Natural killer cell (primary cell): Measurements from ENCODE around the gene IL17A. TPM values are rescaled to one million over a fixed set of nuclear protein-coding genes. Genes with fewer than 3 reads are reported as not detected.

Experiments used
- ATAC-seq, 3 donors: fragments of 150-1000 bp in 2 of 3; fragments of 200-7000 bp in 1 of 3; cut with Tn5 transposase; 1 replicate in 1 of 3; 2 replicates in 2 of 3; pipeline ENCODE4 v1.10.0; 2021; ENCODE audit warnings: mild to moderate bottlenecking in 2 of 3, moderate library complexity in 2 of 3
- DNase-seq, 2 donors: peaks; one replicate each; pipeline versions ENCODE4 v3.0.0 to v3.0.0-alpha.2; 2013 to 2021; ENCODE audit warnings: mixed read lengths in 1 of 2
- H3K27ac ChIP-seq: one replicate; pipeline ENCODE4 v1.5.1; 2013; ENCODE audit warnings: mild to moderate bottlenecking, low read length
- H3K27me3 ChIP-seq: one replicate; pipeline ENCODE4 v1.6.1; 2013; ENCODE audit warnings: low read length; ENCODE audit not compliant: control insufficient read depth, insufficient read depth
- H3K36me3 ChIP-seq: one replicate; pipeline ENCODE4 v1.6.1; 2013; ENCODE audit warnings: low read length; ENCODE audit not compliant: control insufficient read depth, insufficient read depth
- H3K4me1 ChIP-seq: one replicate; pipeline ENCODE4 v1.6.1; 2013; ENCODE audit warnings: low read length; ENCODE audit not compliant: control insufficient read depth, insufficient read depth
- H3K4me3 ChIP-seq: one replicate; pipeline ENCODE4 v1.5.1; 2013; ENCODE audit warnings: low read length
- H3K9me3 ChIP-seq: one replicate; pipeline ENCODE4 v1.6.1; 2013; ENCODE audit warnings: low read length; ENCODE audit not compliant: control insufficient read depth, insufficient read depth
- H3K27ac Mint-ChIP-seq, 2 donors: one replicate each; pipeline ENCODE4 v1.8.0; 2022; ENCODE audit warnings: mild to moderate bottlenecking in 2 of 2, mixed read lengths in 2 of 2, moderate library complexity in 1 of 2
- H3K27me3 Mint-ChIP-seq, 2 donors: one replicate each; pipeline ENCODE4 v1.8.0; 2022; ENCODE audit warnings: low read depth in 2 of 2, mixed read lengths in 2 of 2
- H3K36me3 Mint-ChIP-seq: one replicate; pipeline ENCODE4 v1.8.0; 2022; ENCODE audit warnings: mixed read lengths
- H3K4me1 Mint-ChIP-seq, 2 donors: one replicate each; pipeline ENCODE4 v1.8.0; 2022; ENCODE audit warnings: mixed read lengths in 2 of 2
- H3K4me3 Mint-ChIP-seq: one replicate; pipeline ENCODE4 v1.8.0; 2022; ENCODE audit warnings: mild to moderate bottlenecking, moderate library complexity, mixed read lengths
- H3K9me3 Mint-ChIP-seq, 2 donors: one replicate each; pipeline ENCODE4 v1.8.0; 2022; ENCODE audit warnings: mixed read lengths in 2 of 2
- CTCF ChIP-seq: fragments of 200-600 bp; IDR thresholded peaks from one replicate; pipeline ENCODE4 v1.8.0; 2022; ENCODE audit warnings: antibody characterized with exemption
- WGBS: methylation state at CpG from one replicate; pipeline ENCODE4 v1.1.7; 2013; ENCODE audit warnings: missing lambda C conversion rate; ENCODE audit not compliant: insufficient coverage; 5-methylcytosine and 5-hydroxymethylcytosine counted together
- intact Hi-C: fragments of 100-400 bp; cut with micrococcal nuclease; formaldehyde crosslinking; loops from one replicate; pipeline ENCODE4 v1.14.2; 2022
- total RNA-seq, 4 donors: library from RNA; stranded (reverse); fragments of 120-200 nt in 1 of 4; gene quantifications; one replicate each; pipeline versions ENCODE4 v1.2.3 to v1.2.4, GENCODE V29; 2013 to 2022

The IL17A gene
- total RNA-seq, 3 donors from 2014 or later (not counting 1 experiment from before 2014, with no cell fraction given): not detected

GRCh38 chr6:52177961-52178360 is 8.2 kb upstream of the IL17A start:
- Mint-ChIP-seq H3K27ac (no peak overlapping the region), H3K36me3 (no peaks in the 10 kb centered on the region), H3K9me3 (no peaks in the 10 kb centered on the region), H3K27me3 (peaks cover 18 to 81% of the 10 kb centered on the region in 2 donors), H3K4me1 (peaks cover 28 to 31% of the 10 kb centered on the region in 2 donors), H3K4me3 (no peak overlapping the region)
- H3K27ac ChIP-seq: no peak overlapping the region
- H3K9me3 ChIP-seq: peaks cover 3% of the 10 kb centered on the region
- H3K4me3 ChIP-seq: no peak overlapping the region
- peaks cover 67% of the 10 kb centered on the region for H3K27me3 ChIP-seq
- no peak for DNase-seq
- intact Hi-C loops: loop anchor here (5.0 to 10.0 kb wide), 2 partner anchors 49 to 217 kb away; no protein-coding TSS in a partner anchor
- H3K36me3 ChIP-seq: no peaks in the 10 kb centered on the region
- no peak for TF ChIP-seq CTCF
- ATAC-seq: no peak
- H3K4me1 ChIP-seq: peaks cover 12% of the 10 kb centered on the region

GRCh38 chr6:52180787-52181558 is 5.2 kb upstream of the IL17A start:
- Histone ChIP-seq H3K27me3 (peaks cover 71% of the 10 kb centered on the region), H3K4me1 (peaks cover 8% of the 10 kb centered on the region), H3K4me3 (no peak overlapping the region), H3K9me3 (no peaks in the 10 kb centered on the region), H3K27ac (no peak overlapping the region), H3K36me3 (no peaks in the 10 kb centered on the region)
- H3K36me3 Mint-ChIP-seq: no peaks in the 10 kb centered on the region
- ATAC-seq: no peak
- DNase-seq: no peak
- H3K4me3 Mint-ChIP-seq: no peak overlapping the region
- H3K27ac Mint-ChIP-seq: no peak overlapping the region
- H3K9me3 Mint-ChIP-seq: no peaks in the 10 kb centered on the region
- peaks cover 28 to 31% of the 10 kb centered on the region in 2 donors for H3K4me1 Mint-ChIP-seq
- WGBS: 51% methylated on average over 3 of the region's 5 CpGs
- H3K27me3 Mint-ChIP-seq: peaks cover 27 to 82% of the 10 kb centered on the region in 2 donors
- intact Hi-C loops: no loop called here
- TF ChIP-seq CTCF: no peak

- no peak overlapping the region for H3K4me3 ChIP-seq
- 66% methylated on average over 3 of the region's 3 CpGs for WGBS
- ATAC-seq (no peak), DNase-seq (no peak)
- no peak overlapping the region for H3K4me3 Mint-ChIP-seq
- intact Hi-C loops: no loop called here
- peaks cover 36 to 85% of the 10 kb centered on the region in 2 donors for H3K27me3 Mint-ChIP-seq
- H3K36me3 ChIP-seq: no peaks in the 10 kb centered on the region
- H3K4me1 ChIP-seq: no peaks in the 10 kb centered on the region
- no peak overlapping the region for H3K27ac ChIP-seq
- peaks cover 13 to 15% of the 10 kb centered on the region in 2 donors for H3K4me1 Mint-ChIP-seq
- no peaks in the 10 kb centered on the region for H3K9me3 ChIP-seq
- H3K27me3 ChIP-seq: peaks cover 62% of the 10 kb centered on the region
- H3K9me3 Mint-ChIP-seq: no peaks in the 10 kb centered on the region
- no peaks in the 10 kb centered on the region for H3K36me3 Mint-ChIP-seq
- no peak for TF ChIP-seq CTCF
- H3K27ac Mint-ChIP-seq: no peak overlapping the region
Observed at GRCh38 chr6:52183131-52183713, 3.0 kb upstream of the IL17A start.
